ENCODE results near the gene NANP. TPM values are rescaled to one million over a fixed set of nuclear protein-coding genes. Genes with fewer than 3 reads are reported as not detected.

Gene NANP
- total RNA-seq, 1 experiment from 2014 or later = 7.1 TPM

DNA sequence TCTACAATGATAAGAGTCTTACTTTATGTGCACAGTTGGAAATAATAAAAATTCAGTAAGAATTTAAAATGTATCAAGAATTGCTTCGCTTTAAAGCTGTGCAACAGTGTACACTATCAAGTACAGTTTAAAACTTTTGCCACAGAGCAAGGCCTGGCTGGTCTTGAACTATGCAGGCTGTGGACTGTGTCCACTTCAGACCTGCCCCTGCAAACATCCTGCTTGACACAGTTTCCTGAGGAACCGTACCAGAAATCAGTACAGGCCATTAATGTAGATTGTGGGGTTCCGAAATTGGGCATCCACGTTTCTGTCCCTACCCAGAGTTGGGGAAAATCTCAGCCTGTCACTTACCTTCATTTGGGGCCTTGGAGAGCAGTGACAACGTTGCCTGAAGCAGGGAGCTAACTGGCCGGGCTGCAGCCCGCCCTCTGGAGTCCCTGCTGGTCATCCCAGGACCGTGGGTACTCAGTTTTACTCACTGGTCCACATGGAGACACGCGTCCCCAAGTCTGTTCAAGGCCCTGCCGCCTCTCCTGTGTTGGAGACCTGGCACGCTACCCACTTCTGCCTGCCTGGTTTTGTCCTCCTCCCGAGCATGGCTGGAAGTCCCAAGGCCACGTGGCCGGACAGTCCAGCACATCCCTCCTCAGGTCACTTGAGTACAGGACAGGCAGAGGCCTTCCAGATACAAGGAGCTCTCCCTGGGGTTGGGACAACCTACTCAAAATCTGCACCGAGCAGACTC, 46.9 kb downstream of the NANP start:
- Histone ChIP-seq H3K23ac (ENCODE audit: insufficient read length, low read depth, low read length) (no peak overlapping the region), H2AFZ (ENCODE audit: low read length) (no peak overlapping the region), H3K14ac (ENCODE audit: insufficient read depth, low read length) (no peak overlapping the region; the same call in 1 of the 2 replicates), H4K5ac (ENCODE audit: insufficient read length, low read depth, low read length) (no peak overlapping the region), H3T11ph (ENCODE audit: low read length) (no peak overlapping the region), H3K27me3 (ENCODE audit: insufficient read depth, low read length) (no peaks in the 10 kb centered on the region), H3K18ac (ENCODE audit: insufficient read length, low read depth, low read length) (no peak overlapping the region), H3K9me3 (ENCODE audit: control insufficient read depth, low read depth, low read length) (no peaks in the 10 kb centered on the region), H2AK5ac (ENCODE audit: insufficient read length, low read length) (no peak overlapping the region), H3K27ac (ENCODE audit: insufficient read length, low read depth, low read length) (no peak overlapping the region), H3K23me2 (ENCODE audit: insufficient read length, low read depth, low read length, poor library complexity, severe bottlenecking) (peaks cover 2% of the 10 kb centered on the region), H2BK120ac (ENCODE audit: low read depth, low read length, poor library complexity, severe bottlenecking) (no peak overlapping the region), H2BK20ac (ENCODE audit: low read depth, low read length, poor library complexity, severe bottlenecking) (no peak overlapping the region), H2BK15ac (ENCODE audit: low read depth, low read length) (no peak overlapping the region), H2BK5ac (ENCODE audit: insufficient read length, low read length) (no peak overlapping the region), H3K56ac (ENCODE audit: insufficient read length, low read depth, low read length) (no peak overlapping the region), H3K4ac (ENCODE audit: low read depth, low read length) (no peak overlapping the region), H3K9ac (ENCODE audit: extremely low read depth, insufficient read length, low read length) (no peak overlapping the region), H2BK12ac (ENCODE audit: insufficient read length, low read depth, low read length) (no peak overlapping the region), H3K4me2 (ENCODE audit: insufficient read depth, insufficient read length, low read length) (no peak overlapping the region), H4K20me1 (ENCODE audit: control insufficient read depth, insufficient read depth, insufficient read length) (no peaks in the 10 kb centered on the region), H3K79me1 (ENCODE audit: insufficient read depth, low read depth, low read length, poor library complexity, severe bottlenecking) (peaks cover 7% of the 10 kb centered on the region), H4K91ac (ENCODE audit: insufficient read length, low read depth, low read length) (no peak overlapping the region), H4K8ac (replicated peaks; ENCODE audit: insufficient read length, low read depth, low read length) (no peak overlapping the region), H3K4me1 (ENCODE audit: insufficient read depth, low read length) (no peaks in the 10 kb centered on the region; the same call in 1 of the 2 replicates), H3K79me2 (ENCODE audit: insufficient read depth, low read length) (peaks cover 33% of the 10 kb centered on the region; the same call in 1 of the 2 replicates)
- Mint-ChIP-seq H3K9me3 (no peaks in the 10 kb centered on the region), H3K27me3 (ENCODE audit: low read depth) (no peaks in the 10 kb centered on the region), H3K36me3 (ENCODE audit: insufficient read depth in 1 of 3, low read depth in 3 of 3) (peaks cover 32 to 40% (median 35%) of the 10 kb centered on the region in 3 experiments), H3K4me3 (no peak overlapping the region), H3K4me1 (peaks cover 28 to 36% of the 10 kb centered on the region in 2 experiments), H3K27ac (no peak overlapping the region; a peak in 1 of 7 replicates)
- no CpG with 5 or more reads among the region's 16 CpGs for WGBS (ENCODE audit: extremely low coverage, insufficient read length, low lambda C conversion rate)
- no peak for TF ChIP-seq CTCF (conservative IDR thresholded peaks at IDR 0.05)
- no peak for DNase-seq
